B cell (primary cell): Measurements from ENCODE around the gene TARS1. TPM values are rescaled to one million over a fixed set of nuclear protein-coding genes. Genes with fewer than 3 reads are reported as not detected.

Experiments used
- ATAC-seq: fragments of 200-7000 bp; cut with Tn5 transposase; one replicate; pipeline ENCODE4 v1.10.0; 2021; ENCODE audit warnings: low read depth, mild to moderate bottlenecking, moderate number of reproducible peaks, moderate library complexity
- CTCF ChIA-PET: fragments of 350-600 bp; sonication (Branson Sonifier 250); formaldehyde crosslinking; loops from one replicate; lab custom pipeline; 2021; ENCODE audit warnings: antibody characterized with exemption, inconsistent platforms; lab: Charles Lee
- POLR2A ChIA-PET: fragments of 350-600 bp; sonication (Branson Sonifier 250); formaldehyde crosslinking; loops from one replicate; lab custom pipeline; 2021; ENCODE audit warnings: antibody characterized with exemption; lab: Charles Lee
- DNase-seq: peaks from one replicate; pipeline ENCODE4 v3.0.0; 2013
- H2AFZ ChIP-seq: 2 replicates; pipeline ENCODE4 v1.6.1; 2012; ENCODE audit warnings: mild to moderate bottlenecking, low read depth, low read length; ENCODE audit not compliant: insufficient read depth, poor library complexity, severe bottlenecking
- H3K27ac ChIP-seq, 2 donors: 1 replicate in 1 of 2; 2 replicates in 1 of 2; pipeline ENCODE4 v1.5.1; 2012 to 2013; ENCODE audit warnings: low read length in 2 of 2, mild to moderate bottlenecking in 2 of 2, moderate library complexity in 1 of 2
- H3K27me3 ChIP-seq, 4 experiments: fragments of 200-600 bp in 1 of 4; sonication (generic) in 1 of 4; replicated peaks in 1 of 4; 1 replicate in 2 of 4; 2 replicates in 2 of 4; pipeline versions ENCODE4 v1.6.1 to v1.7.0; 2013 to 2016; ENCODE audit warnings: low read length in 3 of 4, mild to moderate bottlenecking in 2 of 4, mixed read lengths in 1 of 4, moderate library complexity in 1 of 4; ENCODE audit not compliant: insufficient read depth in 4 of 4, control insufficient read depth in 3 of 4; ENCODE audit errors: control extremely low read depth in 1 of 4
- H3K36me3 ChIP-seq, 2 experiments: replicated peaks in 1 of 2; 1 replicate in 1 of 2; 2 replicates in 1 of 2; pipeline versions ENCODE4 v1.6.1 to v1.7.1; 2013; ENCODE audit warnings: low read length in 1 of 2; ENCODE audit not compliant: insufficient read depth in 2 of 2, control insufficient read depth in 1 of 2; ENCODE audit errors: control extremely low read depth in 1 of 2, extremely low read depth in 1 of 2
- H3K4me1 ChIP-seq, 2 donors: fragments of 200-600 bp in 1 of 2; sonication (generic) in 1 of 2; 1 replicate in 1 of 2; 2 replicates in 1 of 2; pipeline versions ENCODE4 v1.5.1 to v1.6.1; 2013 to 2017; ENCODE audit warnings: low read length in 2 of 2; ENCODE audit not compliant: control insufficient read depth in 2 of 2, insufficient read depth in 2 of 2
- H3K4me2 ChIP-seq: replicated peaks from 2 replicates; pipeline ENCODE3; 2012; ENCODE audit warnings: mild to moderate bottlenecking, low read depth, low read length; ENCODE audit not compliant: poor library complexity, severe bottlenecking
- H3K4me3 ChIP-seq, 5 experiments: fragments of 200-600 bp in 1 of 5; sonication (generic) in 1 of 5; 1 replicate in 3 of 5; 2 replicates in 2 of 5; pipeline versions ENCODE4 v1.5.1 to v1.7.0; 2011 to 2016; ENCODE audit warnings: low read length in 4 of 5, mild to moderate bottlenecking in 4 of 5, low read depth in 2 of 5, control low read depth in 1 of 5, moderate library complexity in 1 of 5; ENCODE audit not compliant: insufficient read depth in 1 of 5; ENCODE audit errors: control extremely low read depth in 1 of 5, extremely low read depth in 1 of 5
- H3K79me2 ChIP-seq: fragments of 200-600 bp; sonication (generic); one replicate; pipeline ENCODE4 v1.6.0; 2016; ENCODE audit warnings: low read length; ENCODE audit not compliant: control insufficient read depth, insufficient read depth
- H3K9ac ChIP-seq: fragments of 200-600 bp; sonication (generic); 2 replicates; pipeline ENCODE4 v1.6.1; 2017; ENCODE audit warnings: mild to moderate bottlenecking, low read length, moderate library complexity
- H3K9me3 ChIP-seq, 3 donors: one replicate each; pipeline versions ENCODE4 v1.6.1 to v1.7.1; 2013; ENCODE audit warnings: low read length in 2 of 3; ENCODE audit not compliant: control insufficient read depth in 2 of 3, insufficient read depth in 1 of 3; ENCODE audit errors: control extremely low read depth in 1 of 3
- H4K20me1 ChIP-seq: 2 replicates; pipeline ENCODE4 v1.6.0; 2012; ENCODE audit warnings: mild to moderate bottlenecking, low read length; ENCODE audit not compliant: insufficient read depth, control insufficient read depth, poor library complexity, severe bottlenecking
- H3K27ac Mint-ChIP-seq: one replicate; pipeline ENCODE4 v1.8.0; 2021; ENCODE audit warnings: mixed read lengths
- H3K27me3 Mint-ChIP-seq: one replicate; pipeline ENCODE4 v1.8.0; 2021; ENCODE audit warnings: mixed read lengths
- H3K4me1 Mint-ChIP-seq: one replicate; pipeline ENCODE4 v1.8.0; 2021; ENCODE audit warnings: mixed read lengths
- H3K4me3 Mint-ChIP-seq: one replicate; pipeline ENCODE4 v1.8.0; 2021; ENCODE audit warnings: mixed read lengths
- H3K9me3 Mint-ChIP-seq: one replicate; pipeline ENCODE4 v1.8.0; 2022; ENCODE audit warnings: mixed read lengths; ENCODE audit not compliant: insufficient read depth
- EZH2 ChIP-seq: IDR thresholded peaks from 2 replicates; pipeline ENCODE4 v1.6.1; 2012; ENCODE audit warnings: borderline replicate concordance, low read depth, mild to moderate bottlenecking, moderate library complexity, low read length; ENCODE audit not compliant: insufficient read depth, poor library complexity, severe bottlenecking
- WGBS: methylation state at CpG from one replicate; pipeline ENCODE4 v1.1.5; 2013; ENCODE audit warnings: missing lambda C conversion rate; ENCODE audit not compliant: insufficient coverage; 5-methylcytosine and 5-hydroxymethylcytosine counted together
- intact Hi-C: fragments of 100-400 bp; cut with micrococcal nuclease; formaldehyde crosslinking; loops from one replicate; pipeline ENCODE4 v1.10.0; 2022
- polyA plus RNA-seq: library from polyadenylated mRNA; depleted of rRNA; stranded (reverse); fragments of >200 nt; gene quantifications from 2 replicates; pipeline ENCODE4 v1.2.3, GENCODE V29; 2012
- total RNA-seq, 2 donors: library from RNA; stranded (reverse); fragments of 120-200 nt in 1 of 2; gene quantifications; 1 replicate in 1 of 2; 2 replicates in 1 of 2; pipeline versions ENCODE4 v1.2.3 to v1.2.4, GENCODE V29; 2013 to 2022
- TF ChIP-seq, protein P1 (sequence below): fragments of 200-600 bp; IDR thresholded peaks from one replicate; pipeline ENCODE4 v1.8.0; 2022; ENCODE audit warnings: antibody characterized with exemption, mild to moderate bottlenecking

The TARS1 gene
- total and polyA plus RNA-seq, 2 donors (not counting 1 experiment from before 2014, with no cell fraction given) = 11.0 to 66.0 TPM

GRCh38 chr5:33415811-33416354, 24.9 kb upstream of the TARS1 start:
- POLR2A ChIA-PET = no interaction called here
- intact Hi-C loops = no loop called here

GRCh38 chr5:33417632-33418031, 23.1 kb upstream of the TARS1 start:
- TF ChIP-seq, protein P1, sequence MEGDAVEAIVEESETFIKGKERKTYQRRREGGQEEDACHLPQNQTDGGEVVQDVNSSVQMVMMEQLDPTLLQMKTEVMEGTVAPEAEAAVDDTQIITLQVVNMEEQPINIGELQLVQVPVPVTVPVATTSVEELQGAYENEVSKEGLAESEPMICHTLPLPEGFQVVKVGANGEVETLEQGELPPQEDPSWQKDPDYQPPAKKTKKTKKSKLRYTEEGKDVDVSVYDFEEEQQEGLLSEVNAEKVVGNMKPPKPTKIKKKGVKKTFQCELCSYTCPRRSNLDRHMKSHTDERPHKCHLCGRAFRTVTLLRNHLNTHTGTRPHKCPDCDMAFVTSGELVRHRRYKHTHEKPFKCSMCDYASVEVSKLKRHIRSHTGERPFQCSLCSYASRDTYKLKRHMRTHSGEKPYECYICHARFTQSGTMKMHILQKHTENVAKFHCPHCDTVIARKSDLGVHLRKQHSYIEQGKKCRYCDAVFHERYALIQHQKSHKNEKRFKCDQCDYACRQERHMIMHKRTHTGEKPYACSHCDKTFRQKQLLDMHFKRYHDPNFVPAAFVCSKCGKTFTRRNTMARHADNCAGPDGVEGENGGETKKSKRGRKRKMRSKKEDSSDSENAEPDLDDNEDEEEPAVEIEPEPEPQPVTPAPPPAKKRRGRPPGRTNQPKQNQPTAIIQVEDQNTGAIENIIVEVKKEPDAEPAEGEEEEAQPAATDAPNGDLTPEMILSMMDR = no peak
- TF ChIP-seq EZH2 = no peak
- Histone ChIP-seq H3K4me2 (no peak overlapping the region), H3K9ac (no peak overlapping the region), H3K9me3 (no peaks in the 10 kb centered on the region), H4K20me1 (no peaks in the 10 kb centered on the region), H3K4me1 (no peaks in the 10 kb centered on the region), H3K36me3 (no peaks in the 10 kb centered on the region), H3K27ac (no peak overlapping the region), H3K79me2 (no peaks in the 10 kb centered on the region), H3K4me3 (no peak overlapping the region), H3K27me3 (no peaks in the 10 kb centered on the region), H2AFZ (no peak overlapping the region)
- intact Hi-C loops = no loop called here
- Mint-ChIP-seq H3K4me3 (no peak overlapping the region), H3K4me1 (no peaks in the 10 kb centered on the region), H3K9me3 (no peaks in the 10 kb centered on the region), H3K27me3 (peaks cover 14% of the 10 kb centered on the region), H3K27ac (no peak overlapping the region)
- DNase-seq (no peak), ATAC-seq (no peak)
- ChIA-PET POLR2A (no interaction called here), CTCF (no interaction called here)

More at GRCh38 chr5:33415811-33416354, 24.9 kb upstream of the TARS1 start:
- Histone ChIP-seq H3K27me3 (no peaks in the 10 kb centered on the region), H3K9ac (no peak overlapping the region), H3K79me2 (no peaks in the 10 kb centered on the region), H2AFZ (no peak overlapping the region), H3K9me3 (no peaks in the 10 kb centered on the region), H3K27ac (no peak overlapping the region), H4K20me1 (no peaks in the 10 kb centered on the region), H3K4me2 (no peak overlapping the region), H3K4me3 (no peak overlapping the region), H3K4me1 (no peaks in the 10 kb centered on the region), H3K36me3 (no peaks in the 10 kb centered on the region)
- CTCF ChIA-PET = no interaction called here
- no peak for DNase-seq
- Mint-ChIP-seq H3K9me3 (no peaks in the 10 kb centered on the region), H3K27me3 (peaks cover 11% of the 10 kb centered on the region), H3K4me3 (no peak overlapping the region), H3K27ac (no peak overlapping the region), H3K4me1 (no peaks in the 10 kb centered on the region)
- no peak for ATAC-seq
- no CpG with 5 or more reads among the region's 4 CpGs for WGBS
- TF ChIP-seq, protein P1 = no peak
